ENCODE measurements around the gene BUB1B. TPM values are rescaled to one million over a fixed set of nuclear protein-coding genes. Genes with fewer than 3 reads are reported as not detected.

The BUB1B gene
- total RNA-seq, 1 experiment from 2014 or later, result 92.9 TPM

DNA sequence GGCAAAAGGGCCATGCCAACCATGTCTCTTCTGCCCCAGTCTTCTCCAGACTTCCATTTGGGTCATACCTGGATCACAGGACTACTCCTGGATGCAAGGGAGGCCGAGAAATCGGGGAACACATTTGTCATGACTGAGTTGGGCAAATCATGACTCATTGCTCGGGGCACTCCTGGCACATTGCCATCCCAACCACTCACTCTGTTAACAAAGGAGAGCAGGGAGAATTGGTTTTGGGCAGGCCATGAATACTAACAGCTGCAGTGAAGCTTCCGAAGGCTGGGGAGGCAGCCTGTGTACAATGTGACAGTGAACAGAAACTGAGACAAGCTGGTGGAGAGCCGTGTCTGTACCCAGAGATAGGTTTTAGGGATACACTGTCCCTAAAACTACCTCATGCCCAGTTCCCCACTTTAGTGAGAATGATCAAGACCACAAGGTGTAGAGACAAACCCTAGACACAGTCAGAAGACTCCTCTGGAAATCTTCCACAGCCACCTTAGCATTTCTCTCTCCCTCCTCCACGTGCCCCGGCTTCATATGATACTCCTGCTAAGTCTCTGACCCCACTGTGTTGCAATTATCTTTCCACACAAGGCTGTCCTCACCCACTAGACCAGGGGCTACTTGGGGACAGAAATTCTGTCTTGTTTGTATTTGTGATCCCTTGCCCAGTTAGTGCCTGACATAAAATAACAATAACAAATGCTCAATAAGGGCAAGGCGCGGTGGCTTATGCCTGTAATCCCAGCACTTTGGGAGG is 10.5 kb upstream of the BUB1B start:
- H3K27me3 ChIP-seq (ENCODE audit: insufficient read depth, low read length), result no peaks in the 10 kb centered on the region
- CTCF ChIA-PET, result no interaction called here

More for the DNA sequence above, 10.5 kb upstream of the BUB1B start:
- TF ChIP-seq CBX3 (IDR thresholded peaks at IDR 0.05; ENCODE audit: low read depth) (peak; percentile 54; the same call in 1 of the 2 replicates), POLR2AphosphoS5 (IDR thresholded peaks at IDR 0.05; ENCODE audit: low read depth, low read length) (peak; percentile 27; the same call in 1 of the 2 replicates), SIN3A (IDR thresholded peaks at IDR 0.05; ENCODE audit: low read depth) (no peak), CEBPB (IDR thresholded peaks at IDR 0.05; ENCODE audit: low read depth) (0 out of 2 replicates have a peak, but pooled peaks have one; percentile 44), JUND (IDR thresholded peaks at IDR 0.05) (peak; percentile 38), SP1 (IDR thresholded peaks at IDR 0.05; ENCODE audit: low read depth) (peak; percentile 38; the same call in 1 of the 2 replicates), FOSL1 (IDR thresholded peaks at IDR 0.05; ENCODE audit: low read depth) (peak; percentile 63; the same call in 1 of the 2 replicates)
- TF ChIP-seq, protein P1, sequence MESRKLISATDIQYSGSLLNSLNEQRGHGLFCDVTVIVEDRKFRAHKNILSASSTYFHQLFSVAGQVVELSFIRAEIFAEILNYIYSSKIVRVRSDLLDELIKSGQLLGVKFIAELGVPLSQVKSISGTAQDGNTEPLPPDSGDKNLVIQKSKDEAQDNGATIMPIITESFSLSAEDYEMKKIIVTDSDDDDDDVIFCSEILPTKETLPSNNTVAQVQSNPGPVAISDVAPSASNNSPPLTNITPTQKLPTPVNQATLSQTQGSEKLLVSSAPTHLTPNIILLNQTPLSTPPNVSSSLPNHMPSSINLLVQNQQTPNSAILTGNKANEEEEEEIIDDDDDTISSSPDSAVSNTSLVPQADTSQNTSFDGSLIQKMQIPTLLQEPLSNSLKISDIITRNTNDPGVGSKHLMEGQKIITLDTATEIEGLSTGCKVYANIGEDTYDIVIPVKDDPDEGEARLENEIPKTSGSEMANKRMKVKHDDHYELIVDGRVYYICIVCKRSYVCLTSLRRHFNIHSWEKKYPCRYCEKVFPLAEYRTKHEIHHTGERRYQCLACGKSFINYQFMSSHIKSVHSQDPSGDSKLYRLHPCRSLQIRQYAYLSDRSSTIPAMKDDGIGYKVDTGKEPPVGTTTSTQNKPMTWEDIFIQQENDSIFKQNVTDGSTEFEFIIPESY (IDR thresholded peaks at IDR 0.05; ENCODE audit: extremely low read depth, insufficient replicate concordance, low read length), result no peak
- TF ChIP-seq, protein P2, sequence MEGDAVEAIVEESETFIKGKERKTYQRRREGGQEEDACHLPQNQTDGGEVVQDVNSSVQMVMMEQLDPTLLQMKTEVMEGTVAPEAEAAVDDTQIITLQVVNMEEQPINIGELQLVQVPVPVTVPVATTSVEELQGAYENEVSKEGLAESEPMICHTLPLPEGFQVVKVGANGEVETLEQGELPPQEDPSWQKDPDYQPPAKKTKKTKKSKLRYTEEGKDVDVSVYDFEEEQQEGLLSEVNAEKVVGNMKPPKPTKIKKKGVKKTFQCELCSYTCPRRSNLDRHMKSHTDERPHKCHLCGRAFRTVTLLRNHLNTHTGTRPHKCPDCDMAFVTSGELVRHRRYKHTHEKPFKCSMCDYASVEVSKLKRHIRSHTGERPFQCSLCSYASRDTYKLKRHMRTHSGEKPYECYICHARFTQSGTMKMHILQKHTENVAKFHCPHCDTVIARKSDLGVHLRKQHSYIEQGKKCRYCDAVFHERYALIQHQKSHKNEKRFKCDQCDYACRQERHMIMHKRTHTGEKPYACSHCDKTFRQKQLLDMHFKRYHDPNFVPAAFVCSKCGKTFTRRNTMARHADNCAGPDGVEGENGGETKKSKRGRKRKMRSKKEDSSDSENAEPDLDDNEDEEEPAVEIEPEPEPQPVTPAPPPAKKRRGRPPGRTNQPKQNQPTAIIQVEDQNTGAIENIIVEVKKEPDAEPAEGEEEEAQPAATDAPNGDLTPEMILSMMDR (IDR thresholded peaks at IDR 0.05 in 2 of 3, conservative IDR thresholded peaks at IDR 0.05 in 1 of 3; ENCODE audit: borderline replicate concordance in 1 of 3, insufficient read depth in 1 of 3, low read depth in 2 of 3, low read length in 2 of 3), result no peak
- Histone ChIP-seq H3K27ac (ENCODE audit: low read depth, low read length) (no peak overlapping the region), H3K36me3 (ENCODE audit: control insufficient read depth in 1 of 2, insufficient read depth in 2 of 2, low read length in 2 of 2) (no peaks in the 10 kb centered on the region), H3K4me1 (ENCODE audit: control insufficient read depth in 1 of 2, insufficient read depth in 2 of 2, low read length in 2 of 2) (peaks cover 28 to 39% of the 10 kb centered on the region in 2 experiments), H4K20me1 (ENCODE audit: insufficient read depth) (no peaks in the 10 kb centered on the region), H3K4me3 (replicated peaks in 1 of 2; ENCODE audit: low read depth in 1 of 2, low read length in 2 of 2) (no peak overlapping the region), H2AFZ (ENCODE audit: low read depth, low read length, poor library complexity, severe bottlenecking) (peak overlapping the region; percentile 10), H3K79me2 (ENCODE audit: insufficient read depth, low read length) (no peaks in the 10 kb centered on the region), H3K9me3 (ENCODE audit: control insufficient read depth in 1 of 2, insufficient read depth in 1 of 2, low read depth in 1 of 2, low read length in 2 of 2) (no peaks in the 10 kb centered on the region), H3K9ac (ENCODE audit: low read length) (no peak overlapping the region), H3K9me2 (ENCODE audit: insufficient read depth) (no peaks in the 10 kb centered on the region), H3K4me2 (ENCODE audit: low read length) (peak overlapping the region; percentile 67)
- RAD21 ChIA-PET (ENCODE audit: low non-redundant PET in 1 of 2, low total read pairs in 2 of 2, uncharacterized antibody in 2 of 2, unreplicated experiment in 2 of 2), result no interaction called here
- ATAC-seq (peak; percentile 37), DNase-seq (ENCODE audit: low read depth, low spot score) (peak; percentile 31)
- intact Hi-C loops (cut with micrococcal nuclease), result no loop called here
- POLR2A ChIA-PET, result no interaction called here
- no TSS peak for BruUV-seq (replicated peaks)

Measured in HCT116 (cell line).